DMS 273 treated with DMSO at 0.1 percent for 48 hours (cell line): ENCODE measurements around the gene PGAM1.
A peak's percentile ranks its signal among the peaks of the same experiment; 100 is the strongest.
"Not testable (repeated sequence)": the region's sequence is repeated elsewhere in the genome, so short reads cannot be mapped to it uniquely, and the experiment has no call there.

Experiments used
- DNase-seq: peaks from one replicate; lab custom pipeline; 2025; lab: John Stamatoyannopoulos, UW

Gene PGAM1

DNA sequence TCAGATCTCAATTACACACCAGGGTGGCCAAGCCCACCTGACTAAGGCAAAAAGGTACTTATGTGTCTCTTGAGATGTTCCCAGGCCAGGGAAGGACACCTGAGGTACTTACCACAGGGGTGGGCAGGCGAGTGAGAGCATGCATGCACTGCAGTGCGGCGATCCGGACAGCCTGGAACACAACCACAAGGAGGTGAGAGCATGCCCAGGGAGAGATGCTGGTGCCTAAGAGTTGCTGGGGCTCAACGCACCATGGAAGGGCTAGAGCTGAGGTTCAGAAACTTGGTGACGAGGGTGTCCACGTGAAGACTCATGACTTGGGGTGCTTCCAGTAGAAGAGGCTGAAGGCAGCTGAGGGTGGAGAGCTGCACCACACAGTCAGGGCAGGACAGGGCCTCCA lies 33.1 kb downstream of the PGAM1 start:
- no peak for DNase-seq

GRCh38 chr10:97459933-97460332 lies 33.9 kb downstream of the PGAM1 start:
- DNase-seq, result no peak

GRCh38 chr10:97462309-97462708 lies 36.3 kb downstream of the PGAM1 start:
- DNase-seq, result no peak

- DNase-seq, result no peak
Measured at GRCh38 chr10:97463363-97464132, 37.6 kb downstream of the PGAM1 start.

DNA sequence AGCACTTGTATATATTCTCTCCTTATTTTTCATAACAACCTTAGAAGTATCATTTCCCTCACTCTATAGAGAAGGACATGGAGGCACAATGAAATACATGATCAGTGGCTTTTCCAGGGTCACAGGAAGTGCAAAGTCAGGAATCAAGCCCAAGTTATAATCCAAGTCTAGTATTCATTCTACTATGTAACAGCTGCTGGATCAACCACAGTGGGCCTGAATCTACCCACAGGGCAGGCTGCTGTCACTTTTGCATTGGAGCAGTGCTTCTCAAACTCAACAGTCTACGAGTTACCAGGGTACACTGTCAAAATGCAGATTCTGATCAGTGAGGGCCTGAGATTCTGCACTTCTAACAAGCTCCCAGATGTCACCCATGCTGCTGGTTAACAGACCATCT lies 38.2 kb downstream of the PGAM1 start:
- no peak for DNase-seq

GRCh38 chr10:97465982-97466381 lies 40.0 kb downstream of the PGAM1 start:
- DNase-seq, result no peak

- DNase-seq, result no peak
Measured at GRCh38 chr10:97466755-97467154, 40.8 kb downstream of the PGAM1 start.

GRCh38 chr10:97468162-97468561 lies 42.2 kb downstream of the PGAM1 start:
- DNase-seq, result no peak

GRCh38 chr10:97468781-97469180 lies 42.8 kb downstream of the PGAM1 start:
- not testable (repeated sequence) for DNase-seq

GRCh38 chr10:97474918-97475317 lies 48.9 kb downstream of the PGAM1 start:
- DNase-seq, result no peak

DNA sequence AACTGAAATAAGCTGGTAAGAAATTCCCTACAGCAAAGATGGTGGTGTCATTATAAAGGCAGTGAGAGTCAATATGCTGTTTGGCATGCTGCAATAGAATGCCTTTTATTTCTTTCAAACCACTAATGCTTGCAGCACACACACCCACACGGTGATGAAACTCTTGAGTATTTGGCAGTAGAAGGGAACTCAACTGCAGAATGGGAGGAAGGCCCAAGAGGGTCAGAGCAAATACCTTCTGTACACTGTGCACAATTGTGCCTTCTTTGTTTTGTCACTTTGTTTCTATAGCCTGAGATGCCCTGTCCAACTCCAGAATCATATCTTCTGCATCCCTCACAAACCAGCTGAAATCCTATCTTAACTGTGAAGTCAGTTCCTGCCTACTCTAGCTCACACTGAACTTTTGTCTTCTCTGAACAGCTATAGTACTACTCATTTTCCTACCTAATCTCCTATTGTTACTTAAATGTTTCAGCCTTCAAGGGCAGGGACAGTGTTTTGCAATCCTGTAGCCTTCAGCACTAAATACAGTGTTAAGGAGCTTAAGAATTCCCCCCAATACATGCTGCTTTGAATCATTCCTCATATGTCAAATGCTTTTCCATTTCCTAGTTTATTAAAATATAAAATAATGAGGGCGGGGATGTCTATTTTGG lies 50.1 kb downstream of the PGAM1 start:
- DNase-seq, result no peak

GRCh38 chr10:97479410-97479809 lies 53.4 kb downstream of the PGAM1 start:
- DNase-seq, result not testable (repeated sequence)

GRCh38 chr10:97479939-97480338 lies 53.9 kb downstream of the PGAM1 start:
- peak; percentile 40 for DNase-seq

- DNase-seq, result no peak
Measured at GRCh38 chr10:97481071-97481470, 55.1 kb downstream of the PGAM1 start.

- DNase-seq, result no peak
Measured at GRCh38 chr10:97482381-97482780, 56.4 kb downstream of the PGAM1 start.
